Measurements from ENCODE around the gene SH3TC1. TPM values are rescaled to one million over a fixed set of nuclear protein-coding genes. Genes with fewer than 3 reads are reported as not detected.

The SH3TC1 gene
- total and polyA plus RNA-seq, 2 of the 13 experiments (the other 11 are each of a cell fraction or from before 2014, with no cell fraction given): 14.9 to 21.8 TPM

DNA sequence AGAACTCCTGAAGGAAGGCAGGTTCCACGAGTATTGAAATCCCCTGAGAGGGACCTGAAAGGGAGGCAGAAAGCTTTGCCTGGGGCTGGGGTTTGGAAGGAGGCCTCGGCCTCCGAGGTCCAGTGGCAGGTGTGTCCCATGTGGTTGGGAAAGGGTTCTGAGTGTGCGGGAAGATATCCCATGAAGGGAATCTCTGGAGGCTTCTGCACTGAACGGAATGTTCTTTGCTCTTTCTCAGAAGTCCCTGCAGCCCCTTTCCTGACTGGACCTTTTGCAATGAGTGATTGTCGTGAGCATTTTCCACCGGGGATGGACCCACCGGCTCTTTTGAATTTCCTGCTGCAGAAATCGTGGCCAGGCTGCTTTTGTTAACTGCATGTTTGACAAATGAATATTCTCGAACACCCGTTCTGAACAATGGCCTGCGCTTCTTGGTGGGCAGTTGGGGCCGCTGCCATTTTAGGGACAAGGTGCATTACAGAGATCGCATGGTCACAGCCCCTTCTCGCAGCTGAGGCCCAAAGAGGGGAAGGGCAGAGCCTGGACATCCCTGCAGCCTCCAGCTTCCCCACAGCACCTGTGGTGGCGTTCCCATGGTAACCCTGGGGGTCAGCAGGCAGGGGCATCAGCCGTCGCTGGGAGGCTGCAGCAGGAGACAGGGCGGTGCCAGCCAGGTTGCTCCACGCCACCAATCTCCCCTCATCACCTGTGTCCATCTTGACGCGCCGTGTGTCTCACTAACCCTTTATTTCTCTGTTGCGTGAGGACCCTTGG is 52.2 kb downstream of the SH3TC1 start:
- intact Hi-C loops (cut with micrococcal nuclease; ENCODE audit: unreplicated experiment): no loop called here
- ChIA-PET POLR2A (no interaction called here), CTCF (ENCODE audit: low intra/inter-chr PET ratio, low total read pairs) (no interaction called here)
- no TSS peak for BruUV-seq (replicated peaks)
- H3K36me3 ChIP-seq (replicated peaks in 1 of 2; ENCODE audit: control insufficient read depth in 1 of 2, insufficient read depth in 2 of 2, low read length in 2 of 2): no peaks in the 10 kb centered on the region
- no peaks in the 10 kb centered on the region for H3K79me2 ChIP-seq (ENCODE audit: insufficient read depth, low read length)
- H4K20me1 ChIP-seq (ENCODE audit: insufficient read depth, low read length): peaks cover 3% of the 10 kb centered on the region; the same call in 1 of the 2 replicates
- TF ChIP-seq ZNF788 (CRISPR knock-in tag; IDR thresholded peaks at IDR 0.05; ENCODE audit: borderline replicate concordance): no peak
- TF ChIP-seq KLF16 (CRISPR knock-in tag; IDR thresholded peaks at IDR 0.05): no peak
- TF ChIP-seq NFYB (CRISPR knock-in tag; IDR thresholded peaks at IDR 0.05): no peak
- TF ChIP-seq SNRNP70 (IDR thresholded peaks at IDR 0.05; ENCODE audit: low read depth, low read length): no peak
- TF ChIP-seq, protein P1, sequence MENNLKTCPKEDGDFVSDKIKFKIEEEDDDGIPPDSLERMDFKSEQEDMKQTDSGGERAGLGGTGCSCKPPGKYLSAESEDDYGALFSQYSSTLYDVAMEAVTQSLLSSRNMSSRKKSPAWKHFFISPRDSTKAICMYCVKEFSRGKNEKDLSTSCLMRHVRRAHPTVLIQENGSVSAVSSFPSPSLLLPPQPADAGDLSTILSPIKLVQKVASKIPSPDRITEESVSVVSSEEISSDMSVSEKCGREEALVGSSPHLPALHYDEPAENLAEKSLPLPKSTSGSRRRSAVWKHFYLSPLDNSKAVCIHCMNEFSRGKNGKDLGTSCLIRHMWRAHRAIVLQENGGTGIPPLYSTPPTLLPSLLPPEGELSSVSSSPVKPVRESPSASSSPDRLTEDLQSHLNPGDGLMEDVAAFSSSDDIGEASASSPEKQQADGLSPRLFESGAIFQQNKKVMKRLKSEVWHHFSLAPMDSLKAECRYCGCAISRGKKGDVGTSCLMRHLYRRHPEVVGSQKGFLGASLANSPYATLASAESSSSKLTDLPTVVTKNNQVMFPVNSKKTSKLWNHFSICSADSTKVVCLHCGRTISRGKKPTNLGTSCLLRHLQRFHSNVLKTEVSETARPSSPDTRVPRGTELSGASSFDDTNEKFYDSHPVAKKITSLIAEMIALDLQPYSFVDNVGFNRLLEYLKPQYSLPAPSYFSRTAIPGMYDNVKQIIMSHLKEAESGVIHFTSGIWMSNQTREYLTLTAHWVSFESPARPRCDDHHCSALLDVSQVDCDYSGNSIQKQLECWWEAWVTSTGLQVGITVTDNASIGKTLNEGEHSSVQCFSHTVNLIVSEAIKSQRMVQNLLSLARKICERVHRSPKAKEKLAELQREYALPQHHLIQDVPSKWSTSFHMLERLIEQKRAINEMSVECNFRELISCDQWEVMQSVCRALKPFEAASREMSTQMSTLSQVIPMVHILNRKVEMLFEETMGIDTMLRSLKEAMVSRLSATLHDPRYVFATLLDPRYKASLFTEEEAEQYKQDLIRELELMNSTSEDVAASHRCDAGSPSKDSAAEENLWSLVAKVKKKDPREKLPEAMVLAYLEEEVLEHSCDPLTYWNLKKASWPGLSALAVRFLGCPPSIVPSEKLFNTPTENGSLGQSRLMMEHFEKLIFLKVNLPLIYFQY (CRISPR knock-in tag; IDR thresholded peaks at IDR 0.05; ENCODE audit: borderline replicate concordance): no peak
- TF ChIP-seq, protein P2, sequence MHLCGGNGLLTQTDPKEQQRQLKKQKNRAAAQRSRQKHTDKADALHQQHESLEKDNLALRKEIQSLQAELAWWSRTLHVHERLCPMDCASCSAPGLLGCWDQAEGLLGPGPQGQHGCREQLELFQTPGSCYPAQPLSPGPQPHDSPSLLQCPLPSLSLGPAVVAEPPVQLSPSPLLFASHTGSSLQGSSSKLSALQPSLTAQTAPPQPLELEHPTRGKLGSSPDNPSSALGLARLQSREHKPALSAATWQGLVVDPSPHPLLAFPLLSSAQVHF (CRISPR knock-in tag; IDR thresholded peaks at IDR 0.05): no peak
- TF ChIP-seq ZNF232 (CRISPR knock-in tag; IDR thresholded peaks at IDR 0.05; ENCODE audit: borderline replicate concordance): no peak
- no peak for TF ChIP-seq ZZZ3 (CRISPR knock-in tag; IDR thresholded peaks at IDR 0.05; ENCODE audit: borderline replicate concordance)
- no peak for TF ChIP-seq ZMAT3 (CRISPR knock-in tag; conservative IDR thresholded peaks at IDR 0.05)
- no peak for TF ChIP-seq ZFY (CRISPR knock-in tag; IDR thresholded peaks at IDR 0.05)
- no peak for TF ChIP-seq HMG20A (CRISPR knock-in tag; IDR thresholded peaks at IDR 0.05; ENCODE audit: borderline replicate concordance)
- no peak for TF ChIP-seq BCL6 (CRISPR knock-in tag; IDR thresholded peaks at IDR 0.05)
- no peak for TF ChIP-seq PAF1 (CRISPR knock-in tag; IDR thresholded peaks at IDR 0.05)
- no peak for TF ChIP-seq ZNF761 (CRISPR knock-in tag; conservative IDR thresholded peaks at IDR 0.05)
- TF ChIP-seq ZNF143 (CRISPR knock-in tag; IDR thresholded peaks at IDR 0.05): no peak
- TF ChIP-seq, protein P3, sequence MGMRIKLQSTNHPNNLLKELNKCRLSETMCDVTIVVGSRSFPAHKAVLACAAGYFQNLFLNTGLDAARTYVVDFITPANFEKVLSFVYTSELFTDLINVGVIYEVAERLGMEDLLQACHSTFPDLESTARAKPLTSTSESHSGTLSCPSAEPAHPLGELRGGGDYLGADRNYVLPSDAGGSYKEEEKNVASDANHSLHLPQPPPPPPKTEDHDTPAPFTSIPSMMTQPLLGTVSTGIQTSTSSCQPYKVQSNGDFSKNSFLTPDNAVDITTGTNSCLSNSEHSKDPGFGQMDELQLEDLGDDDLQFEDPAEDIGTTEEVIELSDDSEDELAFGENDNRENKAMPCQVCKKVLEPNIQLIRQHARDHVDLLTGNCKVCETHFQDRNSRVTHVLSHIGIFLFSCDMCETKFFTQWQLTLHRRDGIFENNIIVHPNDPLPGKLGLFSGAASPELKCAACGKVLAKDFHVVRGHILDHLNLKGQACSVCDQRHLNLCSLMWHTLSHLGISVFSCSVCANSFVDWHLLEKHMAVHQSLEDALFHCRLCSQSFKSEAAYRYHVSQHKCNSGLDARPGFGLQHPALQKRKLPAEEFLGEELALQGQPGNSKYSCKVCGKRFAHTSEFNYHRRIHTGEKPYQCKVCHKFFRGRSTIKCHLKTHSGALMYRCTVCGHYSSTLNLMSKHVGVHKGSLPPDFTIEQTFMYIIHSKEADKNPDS (CRISPR knock-in tag; IDR thresholded peaks at IDR 0.05): no peak
- no peak for TF ChIP-seq ZNF343 (CRISPR knock-in tag; IDR thresholded peaks at IDR 0.05)
- TF ChIP-seq NCOA1 (CRISPR knock-in tag; IDR thresholded peaks at IDR 0.05): no peak
- TF ChIP-seq ZSCAN22 (CRISPR knock-in tag; IDR thresholded peaks at IDR 0.05): no peak
- TF ChIP-seq SRSF1 (optimal IDR thresholded peaks at IDR 0.05; ENCODE audit: low read depth, low read length): no peak
- H3K27me3 ChIP-seq (ENCODE audit: control insufficient read depth in 1 of 2, insufficient read depth in 2 of 2, low read length in 2 of 2): peaks cover 0 to 9% of the 10 kb centered on the region in 2 experiments; a peak in 1 of 5 replicates
- DNase-seq (ENCODE audit: low spot score) (no peak), FAIRE-seq (no peak), ATAC-seq (no peak)
- H3K9ac ChIP-seq (ENCODE audit: insufficient read depth, low read depth, low read length): no peak overlapping the region
- H3K4me2 ChIP-seq (ENCODE audit: low read depth, low read length): no peak overlapping the region
- H3K4me3 ChIP-seq (replicated peaks in 1 of 3; ENCODE audit: insufficient read depth in 1 of 3, low read depth in 2 of 3, low read length in 3 of 3): no peak overlapping the region
- H2AFZ ChIP-seq (ENCODE audit: low read length): no peak overlapping the region
- peaks cover 34% of the 10 kb centered on the region for H3K4me1 ChIP-seq (ENCODE audit: insufficient read depth, low read length)
- H3K27ac ChIP-seq (ENCODE audit: extremely low read length, insufficient read depth, low read length): no peak overlapping the region
- no peaks in the 10 kb centered on the region for H3K9me3 ChIP-seq (ENCODE audit: low read length)
- 48% methylated on average over 14 of the region's 24 CpGs for WGBS (ENCODE audit: low lambda C conversion rate)
- in situ Hi-C loops (cut with HindIII; ENCODE audit: extremely low pct_ligation_motif_present, low pct_unique_long_range_greater_than_20kb): no loop called here

All from HepG2 (cell line).